Liver (tissue), 9 donors: ENCODE data around the gene DDR2. TPM values are rescaled to one million over a fixed set of nuclear protein-coding genes. Genes with fewer than 3 reads are reported as not detected.

Experiments
- DNase-seq: peaks from one replicate; pipeline ENCODE4 v3.0.0-alpha.2; 2017; ENCODE audit warnings: low spot score
- H3K27ac ChIP-seq, 2 donors: one replicate each; pipeline ENCODE4 v1.7.0; 2013; ENCODE audit warnings: inconsistent platforms in 2 of 2, low read length in 2 of 2, control low read depth in 1 of 2, low read depth in 1 of 2, mild to moderate bottlenecking in 1 of 2
- H3K27me3 ChIP-seq, 4 donors: one replicate each; pipeline versions ENCODE4 v1.6.1 to v1.7.0; 2013; ENCODE audit warnings: low read length in 3 of 4, inconsistent platforms in 1 of 4, mild to moderate bottlenecking in 1 of 4, moderate library complexity in 1 of 4; ENCODE audit not compliant: control insufficient read depth in 4 of 4, insufficient read depth in 4 of 4
- H3K36me3 ChIP-seq, 4 donors: one replicate each; pipeline versions ENCODE4 v1.6.1 to v1.7.0; 2013; ENCODE audit warnings: low read length in 3 of 4, mild to moderate bottlenecking in 3 of 4, low read depth in 1 of 4, moderate library complexity in 1 of 4; ENCODE audit not compliant: control insufficient read depth in 4 of 4, insufficient read depth in 3 of 4
- H3K4me1 ChIP-seq, 4 donors: one replicate each; pipeline versions ENCODE4 v1.6.1 to v1.7.0; 2013; ENCODE audit warnings: low read length in 3 of 4, mild to moderate bottlenecking in 3 of 4, moderate library complexity in 1 of 4; ENCODE audit not compliant: control insufficient read depth in 4 of 4, insufficient read depth in 4 of 4
- H3K4me3 ChIP-seq, 3 donors: one replicate each; pipeline versions ENCODE4 v1.6.1 to v1.7.0; 2013; ENCODE audit warnings: low read length in 3 of 3, control low read depth in 1 of 3, low read depth in 1 of 3, mild to moderate bottlenecking in 1 of 3
- H3K9ac ChIP-seq, 2 donors: one replicate each; pipeline ENCODE4 v1.7.0; 2013; ENCODE audit warnings: low read length in 2 of 2, mild to moderate bottlenecking in 2 of 2, moderate library complexity in 2 of 2, control low read depth in 1 of 2, low read depth in 1 of 2
- H3K9me3 ChIP-seq, 4 donors: one replicate each; pipeline versions ENCODE4 v1.6.1 to v1.7.0; 2013; ENCODE audit warnings: low read length in 3 of 4; ENCODE audit not compliant: control insufficient read depth in 4 of 4
- EGR1 ChIP-seq, 2 donors: IDR thresholded peaks; 2 replicates each; pipeline ENCODE4 v1.6.1; 2016 to 2018; ENCODE audit warnings: antibody characterized with exemption in 2 of 2, low read depth in 2 of 2
- FOXA1 ChIP-seq: IDR thresholded peaks from 2 replicates; pipeline ENCODE4 v1.6.1; 2016; ENCODE audit warnings: antibody characterized with exemption
- FOXA2 ChIP-seq: IDR thresholded peaks from 2 replicates; pipeline ENCODE4 v1.6.1; 2016; ENCODE audit warnings: antibody characterized with exemption
- GABPA ChIP-seq, 2 donors: IDR thresholded peaks in 1 of 2; conservative IDR thresholded peaks in 1 of 2; 2 replicates each; pipeline ENCODE4 v1.6.1; 2016; ENCODE audit warnings: antibody characterized with exemption in 2 of 2, mild to moderate bottlenecking in 1 of 2, moderate library complexity in 1 of 2
- HNF4A ChIP-seq, 2 donors: conservative IDR thresholded peaks; 2 replicates each; pipeline ENCODE4 v1.6.1; 2016; ENCODE audit warnings: antibody characterized with exemption in 2 of 2, mild to moderate bottlenecking in 2 of 2
- HNF4G ChIP-seq: IDR thresholded peaks from 2 replicates; pipeline ENCODE4 v1.6.1; 2016; ENCODE audit warnings: antibody characterized with exemption
- JUND ChIP-seq, 2 donors: IDR thresholded peaks; 2 replicates each; pipeline ENCODE4 v1.6.1; 2016; ENCODE audit warnings: antibody characterized with exemption in 2 of 2
- MAX ChIP-seq: IDR thresholded peaks from 2 replicates; pipeline ENCODE4 v1.6.1; 2016; ENCODE audit warnings: antibody characterized with exemption
- NR2F2 ChIP-seq: IDR thresholded peaks from 2 replicates; pipeline ENCODE4 v1.6.1; 2016; ENCODE audit warnings: antibody characterized with exemption
- RAD21 ChIP-seq, 2 donors: IDR thresholded peaks; 2 replicates each; pipeline ENCODE4 v1.6.1; 2016; ENCODE audit warnings: antibody characterized with exemption in 2 of 2, mild to moderate bottlenecking in 2 of 2
- RXRA ChIP-seq, 2 donors: IDR thresholded peaks; 2 replicates each; pipeline ENCODE4 v1.6.1; 2017 to 2018; ENCODE audit warnings: antibody characterized with exemption in 2 of 2, mild to moderate bottlenecking in 1 of 2
- SP1 ChIP-seq: IDR thresholded peaks from 2 replicates; pipeline ENCODE4 v1.6.1; 2018; ENCODE audit warnings: antibody characterized with exemption, mild to moderate bottlenecking
- TAF1 ChIP-seq: conservative IDR thresholded peaks from 2 replicates; pipeline ENCODE4 v1.6.1; 2016; ENCODE audit warnings: antibody characterized with exemption, mild to moderate bottlenecking
- YY1 ChIP-seq: IDR thresholded peaks from 2 replicates; pipeline ENCODE4 v1.6.1; 2016; ENCODE audit warnings: antibody characterized with exemption, mild to moderate bottlenecking
- ZBTB33 ChIP-seq: IDR thresholded peaks from 2 replicates; pipeline ENCODE4 v1.6.1; 2016; ENCODE audit warnings: antibody characterized with exemption
- WGBS: extraction: QIAGEN DNeasy Blood & Tissue Kit; methylation state at CpG from one replicate; pipeline ENCODE4 v1.1.7; 2013; 5-methylcytosine and 5-hydroxymethylcytosine counted together
- polyA plus RNA-seq, 2 donors: library from polyadenylated mRNA; stranded (reverse) in 1 of 2; unstranded in 1 of 2; fragments of 200-250 nt in 1 of 2; fragments of >200 nt in 1 of 2; fragmentation: Nextera tagmentation in 1 of 2; extraction: Ambion mirVana in 1 of 2; gene quantifications; one replicate each; pipeline versions ENCODE4 v1.2.1 to v1.2.3, GENCODE V29; 2013 to 2015
- total RNA-seq, 2 donors: library from RNA; depleted of rRNA; stranded (reverse); fragments of >200 nt; gene quantifications; one replicate each; pipeline ENCODE4 v1.2.3, GENCODE V29; 2014
- TF ChIP-seq, protein P1 (sequence below): fragments of 150-350 bp; IDR thresholded peaks from 2 replicates; pipeline ENCODE4 v1.5.1; 2017; ENCODE audit warnings: improper control_type of control experiment, low read depth, low read length; ENCODE audit not compliant: missing input control
- TF ChIP-seq, protein P2 (sequence below): IDR thresholded peaks from 2 replicates; pipeline ENCODE4 v1.6.1; 2016; ENCODE audit warnings: antibody characterized with exemption
- TF ChIP-seq, protein P3 (sequence below): IDR thresholded peaks from 2 replicates; pipeline ENCODE4 v1.6.1; 2016; ENCODE audit warnings: antibody characterized with exemption, mild to moderate bottlenecking
- donor health status: healthy.
- donor health status: healthy.
- donor health status: healthy.
- donor health status: healthy.
- donor health status: healthy.

DDR2 gene
- total and polyA plus RNA-seq, 4 donors = 1.2 to 6.4 (median 2.1) TPM

- Histone ChIP-seq H3K36me3 (no peaks in the 10 kb centered on the region), H3K9me3 (no peaks in the 10 kb centered on the region), H3K4me1 (no peaks in the 10 kb centered on the region), H3K27ac (no peak overlapping the region), H3K27me3 (no peaks in the 10 kb centered on the region), H3K4me3 (no peak overlapping the region), H3K9ac (no peak overlapping the region)
- 92% methylated on average over 3 of the region's 3 CpGs for WGBS
- DNase-seq = no peak
- TF ChIP-seq MAX (no peak), TAF1 (no peak), JUND (IDR thresholded peaks at IDR 0.05) (no peak), RXRA (IDR thresholded peaks at IDR 0.05) (no peak), HNF4A (conservative IDR thresholded peaks at IDR 0.05) (no peak)
- TF ChIP-seq, protein P1, sequence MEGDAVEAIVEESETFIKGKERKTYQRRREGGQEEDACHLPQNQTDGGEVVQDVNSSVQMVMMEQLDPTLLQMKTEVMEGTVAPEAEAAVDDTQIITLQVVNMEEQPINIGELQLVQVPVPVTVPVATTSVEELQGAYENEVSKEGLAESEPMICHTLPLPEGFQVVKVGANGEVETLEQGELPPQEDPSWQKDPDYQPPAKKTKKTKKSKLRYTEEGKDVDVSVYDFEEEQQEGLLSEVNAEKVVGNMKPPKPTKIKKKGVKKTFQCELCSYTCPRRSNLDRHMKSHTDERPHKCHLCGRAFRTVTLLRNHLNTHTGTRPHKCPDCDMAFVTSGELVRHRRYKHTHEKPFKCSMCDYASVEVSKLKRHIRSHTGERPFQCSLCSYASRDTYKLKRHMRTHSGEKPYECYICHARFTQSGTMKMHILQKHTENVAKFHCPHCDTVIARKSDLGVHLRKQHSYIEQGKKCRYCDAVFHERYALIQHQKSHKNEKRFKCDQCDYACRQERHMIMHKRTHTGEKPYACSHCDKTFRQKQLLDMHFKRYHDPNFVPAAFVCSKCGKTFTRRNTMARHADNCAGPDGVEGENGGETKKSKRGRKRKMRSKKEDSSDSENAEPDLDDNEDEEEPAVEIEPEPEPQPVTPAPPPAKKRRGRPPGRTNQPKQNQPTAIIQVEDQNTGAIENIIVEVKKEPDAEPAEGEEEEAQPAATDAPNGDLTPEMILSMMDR = no peak
- TF ChIP-seq, protein P2, sequence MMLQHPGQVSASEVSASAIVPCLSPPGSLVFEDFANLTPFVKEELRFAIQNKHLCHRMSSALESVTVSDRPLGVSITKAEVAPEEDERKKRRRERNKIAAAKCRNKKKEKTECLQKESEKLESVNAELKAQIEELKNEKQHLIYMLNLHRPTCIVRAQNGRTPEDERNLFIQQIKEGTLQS = no peak
Observed at GRCh38 chr1:162722036-162722435, 89.8 kb downstream of the DDR2 start.

- H3K27me3 ChIP-seq = no peaks in the 10 kb centered on the region
- H3K9ac ChIP-seq = no peak overlapping the region
- WGBS = 79% methylated on average over 7 of the region's 7 CpGs
- TF ChIP-seq TAF1 (no peak), HNF4G (no peak), GABPA (IDR thresholded peaks at IDR 0.05 in 1 of 2, conservative IDR thresholded peaks at IDR 0.05 in 1 of 2) (no peak), HNF4A (conservative IDR thresholded peaks at IDR 0.05) (no peak), NR2F2 (no peak), RAD21 (IDR thresholded peaks at IDR 0.05) (no peak), JUND (IDR thresholded peaks at IDR 0.05) (no peak), ZBTB33 (no peak), EGR1 (IDR thresholded peaks at IDR 0.05; ENCODE audit: low read depth in 2 of 2) (no peak), YY1 (no peak), SP1 (no peak), FOXA1 (no peak), RXRA (IDR thresholded peaks at IDR 0.05) (no peak), FOXA2 (no peak), MAX (no peak)
- TF ChIP-seq, protein P1 = no peak
- TF ChIP-seq, protein P3, sequence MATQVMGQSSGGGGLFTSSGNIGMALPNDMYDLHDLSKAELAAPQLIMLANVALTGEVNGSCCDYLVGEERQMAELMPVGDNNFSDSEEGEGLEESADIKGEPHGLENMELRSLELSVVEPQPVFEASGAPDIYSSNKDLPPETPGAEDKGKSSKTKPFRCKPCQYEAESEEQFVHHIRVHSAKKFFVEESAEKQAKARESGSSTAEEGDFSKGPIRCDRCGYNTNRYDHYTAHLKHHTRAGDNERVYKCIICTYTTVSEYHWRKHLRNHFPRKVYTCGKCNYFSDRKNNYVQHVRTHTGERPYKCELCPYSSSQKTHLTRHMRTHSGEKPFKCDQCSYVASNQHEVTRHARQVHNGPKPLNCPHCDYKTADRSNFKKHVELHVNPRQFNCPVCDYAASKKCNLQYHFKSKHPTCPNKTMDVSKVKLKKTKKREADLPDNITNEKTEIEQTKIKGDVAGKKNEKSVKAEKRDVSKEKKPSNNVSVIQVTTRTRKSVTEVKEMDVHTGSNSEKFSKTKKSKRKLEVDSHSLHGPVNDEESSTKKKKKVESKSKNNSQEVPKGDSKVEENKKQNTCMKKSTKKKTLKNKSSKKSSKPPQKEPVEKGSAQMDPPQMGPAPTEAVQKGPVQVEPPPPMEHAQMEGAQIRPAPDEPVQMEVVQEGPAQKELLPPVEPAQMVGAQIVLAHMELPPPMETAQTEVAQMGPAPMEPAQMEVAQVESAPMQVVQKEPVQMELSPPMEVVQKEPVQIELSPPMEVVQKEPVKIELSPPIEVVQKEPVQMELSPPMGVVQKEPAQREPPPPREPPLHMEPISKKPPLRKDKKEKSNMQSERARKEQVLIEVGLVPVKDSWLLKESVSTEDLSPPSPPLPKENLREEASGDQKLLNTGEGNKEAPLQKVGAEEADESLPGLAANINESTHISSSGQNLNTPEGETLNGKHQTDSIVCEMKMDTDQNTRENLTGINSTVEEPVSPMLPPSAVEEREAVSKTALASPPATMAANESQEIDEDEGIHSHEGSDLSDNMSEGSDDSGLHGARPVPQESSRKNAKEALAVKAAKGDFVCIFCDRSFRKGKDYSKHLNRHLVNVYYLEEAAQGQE = no peak
- TF ChIP-seq, protein P2 = no peak
- DNase-seq = no peak
- H3K9me3 ChIP-seq = no peaks in the 10 kb centered on the region
- H3K27ac ChIP-seq = no peak overlapping the region
- H3K4me3 ChIP-seq = no peak overlapping the region
- no peaks in the 10 kb centered on the region for H3K36me3 ChIP-seq
- H3K4me1 ChIP-seq = no peaks in the 10 kb centered on the region
Observed at GRCh38 chr1:162724583-162725120, 92.4 kb downstream of the DDR2 start.
